ENCODE results near the gene HM13. TPM values are rescaled to one million over a fixed set of nuclear protein-coding genes. Genes with fewer than 3 reads are reported as not detected.

The HM13 gene
- total and polyA plus RNA-seq, 2 donors (not counting 1 experiment from before 2014, with no cell fraction given) = 73.2 to 85.1 TPM

GRCh38 chr20:31570021-31570463, 55.8 kb downstream of the HM13 start:
- no peaks in the 10 kb centered on the region for H3K27me3 ChIP-seq (replicated peaks in 1 of 4; ENCODE audit: control extremely low read depth in 1 of 4, control insufficient read depth in 3 of 4, insufficient read depth in 4 of 4, low read length in 3 of 4)
- Mint-ChIP-seq H3K4me1 (peaks cover 28% of the 10 kb centered on the region), H3K27ac (no peak overlapping the region), H3K4me3 (no peak overlapping the region), H3K27me3 (no peaks in the 10 kb centered on the region), H3K9me3 (ENCODE audit: insufficient read depth) (no peaks in the 10 kb centered on the region)
- peak overlapping the region in 1 of 2 donors; percentile 31 for H3K27ac ChIP-seq (ENCODE audit: low read length in 2 of 2)
- 87% methylated on average over 3 of the region's 8 CpGs for WGBS (ENCODE audit: insufficient coverage)
- no peak for TF ChIP-seq EZH2 (IDR thresholded peaks at IDR 0.05; ENCODE audit: borderline replicate concordance, insufficient read depth, low read depth, low read length, poor library complexity, severe bottlenecking)
- TF ChIP-seq, protein P1, sequence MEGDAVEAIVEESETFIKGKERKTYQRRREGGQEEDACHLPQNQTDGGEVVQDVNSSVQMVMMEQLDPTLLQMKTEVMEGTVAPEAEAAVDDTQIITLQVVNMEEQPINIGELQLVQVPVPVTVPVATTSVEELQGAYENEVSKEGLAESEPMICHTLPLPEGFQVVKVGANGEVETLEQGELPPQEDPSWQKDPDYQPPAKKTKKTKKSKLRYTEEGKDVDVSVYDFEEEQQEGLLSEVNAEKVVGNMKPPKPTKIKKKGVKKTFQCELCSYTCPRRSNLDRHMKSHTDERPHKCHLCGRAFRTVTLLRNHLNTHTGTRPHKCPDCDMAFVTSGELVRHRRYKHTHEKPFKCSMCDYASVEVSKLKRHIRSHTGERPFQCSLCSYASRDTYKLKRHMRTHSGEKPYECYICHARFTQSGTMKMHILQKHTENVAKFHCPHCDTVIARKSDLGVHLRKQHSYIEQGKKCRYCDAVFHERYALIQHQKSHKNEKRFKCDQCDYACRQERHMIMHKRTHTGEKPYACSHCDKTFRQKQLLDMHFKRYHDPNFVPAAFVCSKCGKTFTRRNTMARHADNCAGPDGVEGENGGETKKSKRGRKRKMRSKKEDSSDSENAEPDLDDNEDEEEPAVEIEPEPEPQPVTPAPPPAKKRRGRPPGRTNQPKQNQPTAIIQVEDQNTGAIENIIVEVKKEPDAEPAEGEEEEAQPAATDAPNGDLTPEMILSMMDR (IDR thresholded peaks at IDR 0.05) = no peak
- H3K9ac ChIP-seq (ENCODE audit: low read length) = no peak overlapping the region
- H4K20me1 ChIP-seq (ENCODE audit: control insufficient read depth, insufficient read depth, low read length, poor library complexity, severe bottlenecking) = no peaks in the 10 kb centered on the region
- no peak for DNase-seq
- H3K36me3 ChIP-seq (replicated peaks in 1 of 2; ENCODE audit: control extremely low read depth in 1 of 2, control insufficient read depth in 1 of 2, extremely low read depth in 1 of 2, insufficient read depth in 2 of 2, low read length in 1 of 2) = peaks cover 3 to 13% of the 10 kb centered on the region in 2 experiments
- ChIA-PET CTCF (interaction anchor here (0.5 to 11.5 kb wide), 17 partner anchors 8 to 162 kb away, joined by 3 to 327 read pairs (median 7); partner anchors contain the start of gene ID1), POLR2A (interaction anchor here (1.2 kb wide), 1 partner anchor 35 kb away, joined by 3 read pairs; the partner anchor contains the start of gene ID1)
- H3K4me2 ChIP-seq (replicated peaks; ENCODE audit: low read depth, low read length, poor library complexity, severe bottlenecking) = no peak overlapping the region
- no peak overlapping the region for H3K4me3 ChIP-seq (ENCODE audit: control extremely low read depth in 1 of 5, extremely low read depth in 1 of 5, insufficient read depth in 1 of 5, low read depth in 2 of 5, low read length in 4 of 5)
- no peaks in the 10 kb centered on the region for H3K9me3 ChIP-seq (ENCODE audit: control extremely low read depth in 1 of 3, control insufficient read depth in 2 of 3, insufficient read depth in 1 of 3, low read length in 2 of 3)
- peaks cover 10 to 28% of the 10 kb centered on the region in 2 donors for H3K4me1 ChIP-seq (ENCODE audit: control insufficient read depth in 2 of 2, insufficient read depth in 2 of 2, low read length in 2 of 2)
- intact Hi-C loops (cut with micrococcal nuclease) = no loop called here
- no peak for ATAC-seq (ENCODE audit: low read depth)
- no peaks in the 10 kb centered on the region for H3K79me2 ChIP-seq (ENCODE audit: control insufficient read depth, insufficient read depth, low read length)
- no peak overlapping the region for H2AFZ ChIP-seq (ENCODE audit: insufficient read depth, low read depth, low read length, poor library complexity, severe bottlenecking)
